ENCODE measurements around the gene PRPF8. TPM values are rescaled to one million over a fixed set of nuclear protein-coding genes. Genes with fewer than 3 reads are reported as not detected.
A peak's percentile ranks its signal among the peaks of the same experiment; 100 is the strongest.

The PRPF8 gene
- total and polyA plus RNA-seq, 2 of the 8 experiments (the other 6 are each of a cell fraction or from before 2014, with no cell fraction given): 329 to 337 TPM

GRCh38 chr17:1640329-1641064 is 44.2 kb downstream of the PRPF8 start:
- Histone ChIP-seq H3K4me3 (ENCODE audit: extremely low read depth in 1 of 4, insufficient read depth in 2 of 4, low read depth in 3 of 4, low read length in 4 of 4) (no peak overlapping the region), H2AFZ (ENCODE audit: low read length) (no peak overlapping the region), H3K79me1 (ENCODE audit: low read depth, low read length) (no peaks in the 10 kb centered on the region), H2BK12ac (ENCODE audit: low read depth, low read length) (peak overlapping the region; percentile 75; the same call in 1 of the 2 replicates), H3K14ac (ENCODE audit: insufficient read length) (no peak overlapping the region), H2BK20ac (ENCODE audit: low read length) (0 out of 2 replicates have a peak overlapping the region, but pooled peaks have one; percentile 32), H2BK5ac (ENCODE audit: low read depth, low read length) (peak overlapping the region; percentile 66; the same call in 1 of the 2 replicates), H3K79me2 (ENCODE audit: control insufficient read depth in 1 of 2, insufficient read depth in 2 of 2, low read length in 2 of 2) (no peaks in the 10 kb centered on the region), H3K18ac (ENCODE audit: extremely low read depth, low read length) (no peak overlapping the region; the same call in 1 of the 2 replicates), H2BK15ac (ENCODE audit: low read length) (peak overlapping the region; percentile 81; the same call in 1 of the 2 replicates), H3K4ac (replicated peaks; ENCODE audit: insufficient read length, low read depth, low read length) (peak overlapping the region; percentile 69), H3K4me1 (replicated peaks in 1 of 4; ENCODE audit: control insufficient read depth in 3 of 4, insufficient read depth in 4 of 4, low read length in 3 of 4) (peaks cover 0 to 38% (median 19%) of the 10 kb centered on the region in 4 experiments; a peak in 6 of 7 replicates), H3K9me3 (ENCODE audit: insufficient read depth in 2 of 2, low read depth in 1 of 2, low read length in 1 of 2) (no peaks in the 10 kb centered on the region), H3K9ac (replicated peaks in 1 of 4; ENCODE audit: extremely low read depth in 1 of 4, low read depth in 3 of 4, low read length in 3 of 4) (no peak overlapping the region), H2AK5ac (ENCODE audit: low read depth, low read length) (0 out of 2 replicates have a peak overlapping the region, but pooled peaks have one; percentile 65), H3K23ac (ENCODE audit: insufficient read length) (no peak overlapping the region), H3K27me3 (replicated peaks in 1 of 4; ENCODE audit: control insufficient read depth in 3 of 4, extremely low read depth in 1 of 4, insufficient read depth in 3 of 4, low read length in 3 of 4) (peaks cover 0 to 13% (median 6%) of the 10 kb centered on the region in 4 experiments; a peak in 5 of 7 replicates), H3K27ac (ENCODE audit: low read depth, low read length) (no peak overlapping the region), H4K91ac (replicated peaks; ENCODE audit: insufficient read length, low read length) (peak overlapping the region; percentile 40), H4K8ac (ENCODE audit: extremely low read depth, insufficient read depth, low read length) (peak overlapping the region; percentile 77), H4K20me1 (replicated peaks in 1 of 2; ENCODE audit: control insufficient read depth in 1 of 2, insufficient read depth in 2 of 2, low read length in 2 of 2) (no peaks in the 10 kb centered on the region), H2BK120ac (replicated peaks; ENCODE audit: low read depth, low read length) (no peak overlapping the region), H3K4me2 (ENCODE audit: insufficient read depth in 1 of 2, low read depth in 2 of 2, low read length in 2 of 2) (no peak overlapping the region), H3K56ac (replicated peaks; ENCODE audit: insufficient read length, low read depth, low read length) (no peak overlapping the region), H3K36me3 (ENCODE audit: control insufficient read depth in 2 of 4, insufficient read depth in 4 of 4, low read length in 3 of 4) (0 out of 8 replicates have a peak, but pooled peaks cover 0 to 2% (median 0%) of the 10 kb centered on the region in 4 experiments), H3K23me2 (ENCODE audit: low read depth, low read length) (peaks cover 5% of the 10 kb centered on the region; the same call in 1 of the 2 replicates), H4K5ac (ENCODE audit: insufficient read length, low read depth, low read length) (no peak overlapping the region)
- FAIRE-seq: no peak
- CTCF ChIA-PET (ENCODE audit: partially characterized antibody): interaction anchor here (1.1 to 4.4 kb wide), 7 partner anchors 9 to 107 kb away, joined by 3 to 36 read pairs (median 5); partner anchors contain the start of genes RILP and SLC43A2
- 91% methylated on average over 22 of the region's 23 CpGs; no CpG with 5 or more reads in 1 of the 2 experiments for WGBS, 2 experiments (ENCODE audit: extremely low coverage in 1 of 2, insufficient coverage in 1 of 2, insufficient read length in 1 of 2, insufficient replicate concordance in 2 of 2, low coverage in 1 of 2, low lambda C conversion rate in 2 of 2, missing lambda C conversion rate in 1 of 2)
- POLR2A ChIA-PET (ENCODE audit: partially characterized antibody): interaction anchor here (0.5 to 4.6 kb wide), 8 partner anchors 10 to 275 kb away, joined by 3 to 29 read pairs (median 3); partner anchors contain the start of gene SLC43A2
- no peak for DNase-seq (ENCODE audit: low read depth in 1 of 2, low spot score in 2 of 2)
- TF ChIP-seq EP300 (IDR thresholded peaks at IDR 0.05; ENCODE audit: borderline replicate concordance in 1 of 2, low read depth in 2 of 2, low read length in 2 of 2) (no peak), FOSL1 (IDR thresholded peaks at IDR 0.05; ENCODE audit: insufficient read depth, low read depth, low read length) (no peak), POLR2A (IDR thresholded peaks at IDR 0.05; ENCODE audit: control extremely low read depth in 1 of 2, low read depth in 2 of 2, low read length in 2 of 2) (no peak), SAP30 (IDR thresholded peaks at IDR 0.05; ENCODE audit: insufficient read depth, insufficient replicate concordance, low read length) (no peak), RNF2 (IDR thresholded peaks at IDR 0.05; ENCODE audit: borderline replicate concordance, low read depth, low read length, missing control alignments, poor library complexity, severe bottlenecking) (no peak), EGR1 (IDR thresholded peaks at IDR 0.05; ENCODE audit: borderline replicate concordance, low read depth, low read length) (no peak), PHF8 (conservative IDR thresholded peaks at IDR 0.05; ENCODE audit: low read depth, low read length) (no peak), KDM5A (IDR thresholded peaks at IDR 0.05; ENCODE audit: low read length) (no peak), RBBP5 (IDR thresholded peaks at IDR 0.05; ENCODE audit: borderline replicate concordance, low read depth, low read length) (no peak)
- TF ChIP-seq, protein P1, sequence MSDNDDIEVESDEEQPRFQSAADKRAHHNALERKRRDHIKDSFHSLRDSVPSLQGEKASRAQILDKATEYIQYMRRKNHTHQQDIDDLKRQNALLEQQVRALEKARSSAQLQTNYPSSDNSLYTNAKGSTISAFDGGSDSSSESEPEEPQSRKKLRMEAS (IDR thresholded peaks at IDR 0.05): no peak
